Neutrophil (primary cell): ENCODE data around the gene MYLK3.

ENCODE experiments used
- H3K27ac ChIP-seq: fragments of 200-600 bp; sonication (generic); 2 replicates; pipeline ENCODE4 v1.5.1; 2016; ENCODE audit warnings: mild to moderate bottlenecking, moderate library complexity
- H3K27me3 ChIP-seq: fragments of 200-600 bp; sonication (generic); 2 replicates; pipeline ENCODE4 v1.6.0; 2016; ENCODE audit warnings: mild to moderate bottlenecking
- H3K36me3 ChIP-seq: fragments of 200-600 bp; sonication (generic); 2 replicates; pipeline ENCODE4 v1.5.1; 2017
- H3K4me1 ChIP-seq, 2 experiments: fragments of 200-600 bp in 1 of 2; sonication (generic) in 1 of 2; 1 replicate in 1 of 2; 2 replicates in 1 of 2; pipeline versions ENCODE4 v1.5.1 to v1.6.1; 2013 to 2016; ENCODE audit warnings: low read depth in 1 of 2, low read length in 1 of 2, mild to moderate bottlenecking in 1 of 2, moderate library complexity in 1 of 2; ENCODE audit not compliant: control insufficient read depth in 1 of 2, insufficient read depth in 1 of 2
- H3K4me3 ChIP-seq, 2 experiments: fragments of 200-600 bp in 1 of 2; sonication (generic) in 1 of 2; 1 replicate in 1 of 2; 2 replicates in 1 of 2; pipeline ENCODE4 v1.5.1; 2013 to 2016; ENCODE audit warnings: low read depth in 1 of 2, low read length in 1 of 2, mild to moderate bottlenecking in 1 of 2, moderate library complexity in 1 of 2
- H3K9me3 ChIP-seq: fragments of 200-600 bp; sonication (generic); 2 replicates; pipeline ENCODE4 v1.5.1; 2016
- TF ChIP-seq, protein P1 (sequence below): fragments of 200-600 bp; sonication (generic); IDR thresholded peaks from 2 replicates; pipeline ENCODE4 v1.5.1; 2016; ENCODE audit warnings: antibody characterized with exemption

MYLK3 gene

GRCh38 chr16:46730126-46730525 is 18.0 kb downstream of the MYLK3 start:
- Histone ChIP-seq H3K4me1 (no peaks in the 10 kb centered on the region), H3K27ac (no peak overlapping the region), H3K4me3 (no peak overlapping the region), H3K27me3 (no peaks in the 10 kb centered on the region), H3K9me3 (no peaks in the 10 kb centered on the region), H3K36me3 (no peaks in the 10 kb centered on the region)
- TF ChIP-seq, protein P1, sequence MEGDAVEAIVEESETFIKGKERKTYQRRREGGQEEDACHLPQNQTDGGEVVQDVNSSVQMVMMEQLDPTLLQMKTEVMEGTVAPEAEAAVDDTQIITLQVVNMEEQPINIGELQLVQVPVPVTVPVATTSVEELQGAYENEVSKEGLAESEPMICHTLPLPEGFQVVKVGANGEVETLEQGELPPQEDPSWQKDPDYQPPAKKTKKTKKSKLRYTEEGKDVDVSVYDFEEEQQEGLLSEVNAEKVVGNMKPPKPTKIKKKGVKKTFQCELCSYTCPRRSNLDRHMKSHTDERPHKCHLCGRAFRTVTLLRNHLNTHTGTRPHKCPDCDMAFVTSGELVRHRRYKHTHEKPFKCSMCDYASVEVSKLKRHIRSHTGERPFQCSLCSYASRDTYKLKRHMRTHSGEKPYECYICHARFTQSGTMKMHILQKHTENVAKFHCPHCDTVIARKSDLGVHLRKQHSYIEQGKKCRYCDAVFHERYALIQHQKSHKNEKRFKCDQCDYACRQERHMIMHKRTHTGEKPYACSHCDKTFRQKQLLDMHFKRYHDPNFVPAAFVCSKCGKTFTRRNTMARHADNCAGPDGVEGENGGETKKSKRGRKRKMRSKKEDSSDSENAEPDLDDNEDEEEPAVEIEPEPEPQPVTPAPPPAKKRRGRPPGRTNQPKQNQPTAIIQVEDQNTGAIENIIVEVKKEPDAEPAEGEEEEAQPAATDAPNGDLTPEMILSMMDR: no peak

DNA sequence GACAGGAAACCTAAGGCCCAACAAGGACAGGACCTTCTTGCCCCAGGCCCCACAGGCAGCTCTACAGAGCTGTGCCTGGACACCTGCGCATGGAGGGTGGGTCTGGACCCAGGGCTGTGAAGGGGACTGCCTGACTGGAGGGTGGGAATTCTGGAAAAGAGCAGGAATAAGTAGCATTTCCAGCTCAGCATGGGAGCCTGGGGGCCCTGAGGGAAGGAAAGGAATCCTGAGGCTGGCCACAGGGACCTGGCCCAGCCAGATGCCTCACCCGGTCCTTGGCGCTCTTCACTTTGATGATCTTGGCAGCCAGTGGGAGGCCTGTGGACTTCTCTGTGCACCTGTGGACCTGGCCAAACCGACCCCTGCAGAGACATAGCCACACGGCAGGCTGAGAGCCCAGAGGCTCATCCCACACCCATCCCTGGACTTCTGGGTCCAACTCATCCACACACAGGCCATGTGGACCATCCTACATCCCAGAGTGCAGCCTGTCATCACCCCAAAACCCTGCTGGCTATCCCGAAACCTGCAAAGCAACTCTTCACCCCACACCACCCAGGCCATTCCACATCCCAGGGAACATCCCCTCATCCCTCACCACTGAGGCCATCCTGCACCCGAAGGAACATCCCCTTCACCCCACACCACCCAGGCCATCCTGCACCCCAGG is 18.7 kb downstream of the MYLK3 start:
- Histone ChIP-seq H3K36me3 (no peaks in the 10 kb centered on the region), H3K27me3 (no peaks in the 10 kb centered on the region), H3K4me3 (no peak overlapping the region), H3K9me3 (no peaks in the 10 kb centered on the region), H3K4me1 (no peaks in the 10 kb centered on the region), H3K27ac (no peak overlapping the region)
- TF ChIP-seq, protein P1: no peak

DNA sequence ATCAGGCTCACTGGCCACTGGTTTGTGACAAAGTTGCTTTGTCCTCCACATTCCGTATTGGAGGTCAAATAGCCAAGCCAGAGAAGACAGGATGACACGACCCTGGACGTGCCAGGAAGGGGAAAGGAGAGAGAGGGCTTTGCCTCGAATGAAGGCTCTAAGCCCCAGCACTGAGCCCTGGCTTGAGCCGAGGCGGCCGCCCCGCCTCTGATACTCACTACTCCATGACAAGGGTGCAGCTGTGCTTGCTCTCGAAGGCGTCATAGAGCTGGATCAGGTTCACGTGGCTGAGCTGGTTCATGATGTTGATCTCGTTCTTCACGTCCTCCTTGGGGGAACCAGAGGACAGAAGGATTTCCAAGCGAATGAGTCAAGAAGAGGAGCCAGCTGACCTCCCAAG is 19.3 kb downstream of the MYLK3 start:
- TF ChIP-seq, protein P1: no peak

GRCh38 chr16:46727630-46728029 is 20.5 kb downstream of the MYLK3 start:
- TF ChIP-seq, protein P1: no peak
- H3K27ac ChIP-seq: no peak overlapping the region
- H3K27me3 ChIP-seq: no peaks in the 10 kb centered on the region
- no peaks in the 10 kb centered on the region for H3K9me3 ChIP-seq
- H3K4me3 ChIP-seq: no peak overlapping the region
- H3K4me1 ChIP-seq: no peaks in the 10 kb centered on the region
- H3K36me3 ChIP-seq: no peaks in the 10 kb centered on the region

More for the DNA sequence above, 19.3 kb downstream of the MYLK3 start:
- no peak overlapping the region for H3K27ac ChIP-seq
- no peaks in the 10 kb centered on the region for H3K36me3 ChIP-seq
- H3K4me3 ChIP-seq: no peak overlapping the region
- no peaks in the 10 kb centered on the region for H3K9me3 ChIP-seq
- H3K4me1 ChIP-seq: no peaks in the 10 kb centered on the region
- no peaks in the 10 kb centered on the region for H3K27me3 ChIP-seq

GRCh38 chr16:46727184-46727583 is 21.0 kb downstream of the MYLK3 start:
- Histone ChIP-seq H3K27ac (no peak overlapping the region), H3K27me3 (no peaks in the 10 kb centered on the region), H3K4me3 (no peak overlapping the region), H3K4me1 (no peaks in the 10 kb centered on the region), H3K36me3 (no peaks in the 10 kb centered on the region), H3K9me3 (no peaks in the 10 kb centered on the region)
- TF ChIP-seq, protein P1: no peak
